DND-41 (cell line): ENCODE measurements around the gene NBL1.

Experiments
- ATAC-seq: fragments of 200-7000 bp; cut with Tn5 transposase; 3 replicates; pipeline ENCODE4 v1.9.1; 2021; ENCODE audit warnings: low read depth; ENCODE audit not compliant: insufficient read depth
- DNase-seq: peaks from one replicate; pipeline ENCODE4 v3.0.0-alpha.2; 2020
- H2AFZ ChIP-seq: 2 replicates; pipeline ENCODE4 v1.6.0; 2012; ENCODE audit warnings: low read depth, low read length
- H3K27ac ChIP-seq: 2 replicates; pipeline ENCODE4 v1.5.1; 2012; ENCODE audit warnings: low read length, inconsistent platforms
- H3K27me3 ChIP-seq: fragments of 200-600 bp; sonication (generic); 2 replicates; pipeline ENCODE4 v1.6.0; 2012; ENCODE audit warnings: low read length, mild to moderate bottlenecking, inconsistent platforms; ENCODE audit not compliant: insufficient read depth, poor library complexity
- H3K36me3 ChIP-seq: 2 replicates; pipeline ENCODE4 v1.5.1; 2012; ENCODE audit warnings: low read length, inconsistent platforms; ENCODE audit not compliant: insufficient read depth
- H3K4me1 ChIP-seq: 2 replicates; pipeline ENCODE4 v1.5.1; 2012; ENCODE audit warnings: mild to moderate bottlenecking, low read length; ENCODE audit not compliant: insufficient read depth
- H3K4me2 ChIP-seq: 2 replicates; pipeline ENCODE4 v1.6.0; 2012; ENCODE audit warnings: mild to moderate bottlenecking, moderate library complexity, low read length, inconsistent platforms; ENCODE audit not compliant: insufficient read depth
- H3K4me3 ChIP-seq, 2 experiments: fragments of 200-600 bp in 1 of 2; shearing (Covaris generic) in 1 of 2; 2 replicates each; pipeline ENCODE4 v1.5.1; 2012 to 2016; ENCODE audit warnings: inconsistent platforms in 2 of 2, low read length in 2 of 2, mild to moderate bottlenecking in 2 of 2, low read depth in 1 of 2, moderate library complexity in 1 of 2
- H3K79me2 ChIP-seq: 2 replicates; pipeline ENCODE4 v1.6.0; 2012; ENCODE audit warnings: low read length, inconsistent platforms; ENCODE audit not compliant: insufficient read depth
- H3K9ac ChIP-seq: 2 replicates; pipeline ENCODE4 v1.6.0; 2012; ENCODE audit warnings: low read depth, mild to moderate bottlenecking, inconsistent platforms, low read length, moderate library complexity
- H3K9me3 ChIP-seq: 2 replicates; pipeline ENCODE4 v1.5.1; 2012; ENCODE audit warnings: low read length, moderate library complexity, mild to moderate bottlenecking, inconsistent platforms; ENCODE audit not compliant: insufficient read depth, severe bottlenecking
- H4K20me1 ChIP-seq: 2 replicates; pipeline ENCODE4 v1.6.0; 2012; ENCODE audit warnings: low read length; ENCODE audit not compliant: insufficient read depth
- EZH2 ChIP-seq: IDR thresholded peaks from 3 replicates; pipeline ENCODE4 v1.6.1; 2012; ENCODE audit warnings: borderline replicate concordance, low read depth, mild to moderate bottlenecking, moderate library complexity, low read length, inconsistent platforms; ENCODE audit not compliant: severe bottlenecking
- TF ChIP-seq, protein P1 (sequence below): IDR thresholded peaks from 2 replicates; pipeline ENCODE4 v1.5.1; 2012; ENCODE audit warnings: borderline replicate concordance, low read length, moderate library complexity, mild to moderate bottlenecking; ENCODE audit not compliant: poor library complexity, severe bottlenecking; ENCODE audit errors: extremely low read depth

NBL1 gene, protein sequence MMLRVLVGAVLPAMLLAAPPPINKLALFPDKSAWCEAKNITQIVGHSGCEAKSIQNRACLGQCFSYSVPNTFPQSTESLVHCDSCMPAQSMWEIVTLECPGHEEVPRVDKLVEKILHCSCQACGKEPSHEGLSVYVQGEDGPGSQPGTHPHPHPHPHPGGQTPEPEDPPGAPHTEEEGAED

DNA sequence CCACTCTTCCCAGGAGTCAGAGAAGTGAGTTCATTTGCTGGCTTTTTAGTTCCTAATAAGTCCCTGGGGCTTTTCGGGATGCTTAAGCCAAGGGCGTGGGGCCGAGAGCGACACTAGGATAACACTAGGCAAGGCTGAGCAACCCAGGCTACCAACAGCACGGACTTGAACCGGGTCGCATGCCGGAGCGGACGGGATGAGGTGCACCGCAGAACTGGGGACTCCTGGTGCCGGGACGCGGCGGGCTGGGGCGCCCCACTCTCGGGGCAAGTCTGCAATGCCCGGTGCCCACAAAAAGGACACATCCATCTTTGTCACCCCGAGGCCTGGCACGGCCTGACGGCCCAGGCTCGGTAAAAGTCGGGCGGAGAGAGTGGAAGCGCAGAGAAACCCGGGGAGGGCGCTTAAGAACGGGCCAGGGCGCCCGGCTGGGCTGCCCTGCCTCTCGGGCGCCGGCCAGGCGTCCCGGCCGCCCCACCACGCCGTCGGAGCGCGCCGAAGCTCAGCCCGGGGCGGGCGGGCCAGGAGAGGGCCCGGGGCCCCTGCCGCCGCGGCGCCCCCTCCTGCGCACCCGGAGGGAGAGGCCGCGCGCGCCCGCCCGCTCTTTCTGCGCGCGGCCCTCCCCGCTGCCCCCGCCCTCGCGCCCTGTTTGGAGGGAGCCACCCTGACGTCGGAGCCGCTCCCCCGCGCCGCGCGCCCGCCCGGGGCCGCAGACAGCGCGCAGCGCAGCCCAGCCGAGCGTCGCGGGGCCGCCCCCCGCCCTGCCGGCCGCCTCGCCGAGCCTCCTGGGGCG, at the start of gene NBL1:
Gene NBL1, plus strand, starts transcription at position 710 of the 793 bp plus-strand sequence. CDS start 10,720 bp downstream, outside the sequence.
- H3K4me2 ChIP-seq = no peak within 1 kb of the TSS
- H3K27me3 ChIP-seq = no peaks in the 10 kb centered on the region
- no peaks in the 10 kb centered on the region; the same call in 1 of the 2 replicates for H4K20me1 ChIP-seq
- no peak for DNase-seq
- ATAC-seq = no peak
- no peaks in the 10 kb centered on the region for H3K36me3 ChIP-seq
- H3K79me2 ChIP-seq = no peaks in the 10 kb centered on the region
- no peaks in the 10 kb centered on the region for H3K4me1 ChIP-seq
- no peak within 1 kb of the TSS for H3K9ac ChIP-seq
- TF ChIP-seq, protein P1, sequence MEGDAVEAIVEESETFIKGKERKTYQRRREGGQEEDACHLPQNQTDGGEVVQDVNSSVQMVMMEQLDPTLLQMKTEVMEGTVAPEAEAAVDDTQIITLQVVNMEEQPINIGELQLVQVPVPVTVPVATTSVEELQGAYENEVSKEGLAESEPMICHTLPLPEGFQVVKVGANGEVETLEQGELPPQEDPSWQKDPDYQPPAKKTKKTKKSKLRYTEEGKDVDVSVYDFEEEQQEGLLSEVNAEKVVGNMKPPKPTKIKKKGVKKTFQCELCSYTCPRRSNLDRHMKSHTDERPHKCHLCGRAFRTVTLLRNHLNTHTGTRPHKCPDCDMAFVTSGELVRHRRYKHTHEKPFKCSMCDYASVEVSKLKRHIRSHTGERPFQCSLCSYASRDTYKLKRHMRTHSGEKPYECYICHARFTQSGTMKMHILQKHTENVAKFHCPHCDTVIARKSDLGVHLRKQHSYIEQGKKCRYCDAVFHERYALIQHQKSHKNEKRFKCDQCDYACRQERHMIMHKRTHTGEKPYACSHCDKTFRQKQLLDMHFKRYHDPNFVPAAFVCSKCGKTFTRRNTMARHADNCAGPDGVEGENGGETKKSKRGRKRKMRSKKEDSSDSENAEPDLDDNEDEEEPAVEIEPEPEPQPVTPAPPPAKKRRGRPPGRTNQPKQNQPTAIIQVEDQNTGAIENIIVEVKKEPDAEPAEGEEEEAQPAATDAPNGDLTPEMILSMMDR = no peak
- H2AFZ ChIP-seq = no peak within 1 kb of the TSS
- H3K4me3 ChIP-seq = no peak within 1 kb of the TSS
- H3K9me3 ChIP-seq = no peaks in the 10 kb centered on the region
- H3K27ac ChIP-seq = no peak within 1 kb of the TSS

DNA sequence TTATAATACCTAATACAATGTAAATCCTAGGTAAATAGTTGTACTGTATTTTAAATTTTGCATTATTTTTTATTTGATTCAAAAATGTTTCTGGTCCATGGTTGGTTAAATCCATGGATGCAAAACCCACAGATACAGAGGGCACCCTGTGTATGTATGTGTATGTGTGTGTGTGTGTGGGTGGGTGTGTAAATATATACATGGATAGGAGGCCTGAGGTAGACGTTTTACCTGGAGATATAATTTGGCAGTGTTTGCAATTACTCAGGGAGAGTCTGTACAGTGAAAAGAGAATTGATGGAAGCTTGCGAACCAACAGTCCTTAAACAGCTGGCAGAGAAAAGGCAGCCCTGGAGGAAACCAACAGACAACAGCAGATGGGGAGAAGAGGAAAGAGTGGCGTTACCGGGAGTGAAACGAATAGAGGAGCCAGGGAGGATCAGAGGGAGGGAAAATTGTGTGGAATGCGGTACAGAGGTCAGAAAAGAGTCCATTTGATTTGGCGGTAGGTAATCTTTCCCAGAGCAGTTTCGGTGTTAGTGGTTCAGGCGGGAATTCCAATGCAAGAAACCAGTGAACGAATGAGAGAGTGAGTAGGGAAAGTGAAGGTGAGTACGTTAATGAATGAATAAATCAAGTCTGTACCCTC, 47.9 kb upstream of the NBL1 start:
- no peak for ATAC-seq

DNA sequence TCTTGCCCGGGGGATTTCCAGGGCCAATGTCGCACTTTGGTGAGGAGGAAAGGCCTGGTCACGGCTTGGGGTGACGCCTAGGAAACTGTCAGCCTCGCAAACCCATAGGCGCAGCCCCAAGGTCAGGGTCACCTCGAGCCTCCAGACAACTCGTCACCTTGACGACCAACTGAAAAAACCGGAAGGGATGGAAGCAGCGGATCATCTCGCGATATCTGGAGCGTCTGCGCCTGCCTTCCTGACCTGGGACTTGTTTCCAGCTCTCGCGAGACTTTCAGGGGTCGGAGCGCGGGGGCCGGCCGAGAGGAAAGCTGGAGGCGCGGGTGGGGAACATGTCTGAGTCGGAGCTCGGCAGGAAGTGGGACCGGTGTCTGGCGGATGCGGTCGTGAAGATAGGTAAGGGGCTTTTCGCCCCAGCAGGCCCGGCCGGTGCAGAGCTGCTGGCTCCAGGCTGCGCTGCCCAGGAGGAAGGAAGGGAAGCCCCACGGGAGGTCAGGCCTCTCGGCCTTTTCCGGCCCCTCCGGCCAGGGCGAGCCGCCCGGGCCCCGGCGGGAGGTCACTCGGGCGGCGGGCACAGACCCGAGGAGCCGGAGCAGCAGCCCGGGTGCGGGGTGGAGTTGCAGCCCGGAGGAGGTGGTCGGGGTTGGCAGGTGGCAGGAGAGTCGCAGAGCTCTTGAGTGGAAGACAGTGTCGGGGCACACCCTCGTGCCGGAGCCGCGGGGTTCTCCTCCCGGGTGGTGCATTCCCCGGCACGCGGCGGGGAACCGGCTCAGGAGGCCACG, 47.2 kb upstream of the NBL1 start:
- Histone ChIP-seq H2AFZ (peak overlapping the region; percentile 95), H3K4me3 (peak overlapping the region; percentile 81 to 89), H3K27ac (peak overlapping the region; percentile 87), H3K4me1 (peaks cover 40% of the 10 kb centered on the region), H3K36me3 (peaks cover 10% of the 10 kb centered on the region), H3K9ac (peak overlapping the region; percentile 97), H3K9me3 (no peaks in the 10 kb centered on the region), H4K20me1 (peaks cover 13% of the 10 kb centered on the region; the same call in 1 of the 2 replicates), H3K27me3 (no peaks in the 10 kb centered on the region), H3K4me2 (peak overlapping the region; percentile 89), H3K79me2 (peaks cover 54% of the 10 kb centered on the region)
- no peak for TF ChIP-seq EZH2
- TF ChIP-seq, protein P1 = no peak
- DNase-seq = peak; percentile 97
- ATAC-seq = peak; percentile 91

More for the DNA sequence above, 47.9 kb upstream of the NBL1 start:
- Histone ChIP-seq H3K27me3 (no peaks in the 10 kb centered on the region), H3K9me3 (no peaks in the 10 kb centered on the region), H3K4me2 (peak overlapping the region; percentile 89), H3K4me1 (peaks cover 40% of the 10 kb centered on the region), H3K36me3 (peaks cover 10% of the 10 kb centered on the region), H3K27ac (peak overlapping the region; percentile 87), H3K9ac (peak overlapping the region; percentile 97), H3K4me3 (peak overlapping the region; percentile 81 to 89; a peak in 3 of 4 replicates), H4K20me1 (peaks cover 13% of the 10 kb centered on the region; the same call in 1 of the 2 replicates), H3K79me2 (peaks cover 46% of the 10 kb centered on the region), H2AFZ (peak overlapping the region; percentile 95)
- no peak for DNase-seq
- TF ChIP-seq, protein P1 = no peak
- no peak for TF ChIP-seq EZH2
